LNCaP clone FGC (cell line): Measurements from ENCODE around the gene TNF.
"Not testable (repeated sequence)": the region's sequence is repeated elsewhere in the genome, so short reads cannot be mapped to it uniquely, and the experiment has no call there.

ENCODE experiments used
- DNase-seq: peaks from one replicate; pipeline ENCODE4 v3.0.0-alpha.2; 2011; ENCODE audit warnings: low read depth
- H3K4me3 ChIP-seq: 2 replicates; pipeline ENCODE4 v1.5.1; 2011; ENCODE audit warnings: mild to moderate bottlenecking, low read depth, low read length, control low read depth
- TF ChIP-seq, protein P1 (sequence below): IDR thresholded peaks from 2 replicates; pipeline ENCODE4 v1.5.1; 2012; ENCODE audit warnings: mild to moderate bottlenecking; ENCODE audit not compliant: control insufficient read depth, insufficient read depth; ENCODE audit errors: extremely low read depth

TNF gene

DNA sequence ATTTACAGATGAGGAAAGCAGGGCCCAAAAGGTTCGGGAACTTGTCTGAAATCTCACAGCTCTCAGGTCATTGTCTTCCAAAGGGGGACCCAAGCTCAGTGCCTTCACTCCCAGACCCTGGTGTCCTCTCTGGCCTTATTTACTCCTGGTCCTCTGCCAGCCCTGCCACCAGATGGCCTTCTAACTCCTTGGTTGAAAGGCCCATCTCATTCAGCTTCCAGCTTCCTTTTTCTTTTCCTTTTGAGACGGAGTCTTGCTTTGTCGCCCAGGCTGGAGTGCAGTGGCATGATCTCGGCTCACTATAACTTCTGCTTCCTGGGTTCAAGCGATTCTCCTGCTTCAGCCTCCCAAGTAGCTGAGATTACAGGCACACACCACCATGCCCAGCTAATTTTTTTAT lies 24.0 kb upstream of the TNF start:
- TF ChIP-seq, protein P1, sequence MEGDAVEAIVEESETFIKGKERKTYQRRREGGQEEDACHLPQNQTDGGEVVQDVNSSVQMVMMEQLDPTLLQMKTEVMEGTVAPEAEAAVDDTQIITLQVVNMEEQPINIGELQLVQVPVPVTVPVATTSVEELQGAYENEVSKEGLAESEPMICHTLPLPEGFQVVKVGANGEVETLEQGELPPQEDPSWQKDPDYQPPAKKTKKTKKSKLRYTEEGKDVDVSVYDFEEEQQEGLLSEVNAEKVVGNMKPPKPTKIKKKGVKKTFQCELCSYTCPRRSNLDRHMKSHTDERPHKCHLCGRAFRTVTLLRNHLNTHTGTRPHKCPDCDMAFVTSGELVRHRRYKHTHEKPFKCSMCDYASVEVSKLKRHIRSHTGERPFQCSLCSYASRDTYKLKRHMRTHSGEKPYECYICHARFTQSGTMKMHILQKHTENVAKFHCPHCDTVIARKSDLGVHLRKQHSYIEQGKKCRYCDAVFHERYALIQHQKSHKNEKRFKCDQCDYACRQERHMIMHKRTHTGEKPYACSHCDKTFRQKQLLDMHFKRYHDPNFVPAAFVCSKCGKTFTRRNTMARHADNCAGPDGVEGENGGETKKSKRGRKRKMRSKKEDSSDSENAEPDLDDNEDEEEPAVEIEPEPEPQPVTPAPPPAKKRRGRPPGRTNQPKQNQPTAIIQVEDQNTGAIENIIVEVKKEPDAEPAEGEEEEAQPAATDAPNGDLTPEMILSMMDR: 0 out of 2 replicates have a peak, but pooled peaks have one; percentile 11
- DNase-seq, H3K4me3 ChIP-seq: not testable (repeated sequence)

DNA sequence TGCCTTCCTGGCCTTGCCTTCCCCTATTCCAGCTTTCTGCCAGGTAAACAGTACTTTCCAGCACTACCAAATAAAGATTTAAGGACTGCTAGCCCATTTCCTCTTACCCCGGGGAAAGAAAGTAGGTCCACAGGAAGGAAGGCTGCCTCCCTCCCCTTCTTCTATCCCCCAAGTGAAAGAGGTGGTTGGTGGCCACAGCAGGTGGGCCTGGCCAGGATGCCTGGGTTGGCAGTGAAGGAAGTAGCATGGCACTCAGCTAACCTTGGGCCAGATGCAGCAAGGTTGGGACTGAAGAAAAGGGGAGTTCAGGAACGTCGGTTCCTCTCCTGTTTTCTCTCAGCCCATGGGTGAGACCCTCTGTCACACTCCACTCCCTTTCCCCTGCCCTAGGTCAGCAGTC lies 19.1 kb upstream of the TNF start:
- no peak overlapping the region for H3K4me3 ChIP-seq
- TF ChIP-seq, protein P1: no peak
- DNase-seq: no peak

DNA sequence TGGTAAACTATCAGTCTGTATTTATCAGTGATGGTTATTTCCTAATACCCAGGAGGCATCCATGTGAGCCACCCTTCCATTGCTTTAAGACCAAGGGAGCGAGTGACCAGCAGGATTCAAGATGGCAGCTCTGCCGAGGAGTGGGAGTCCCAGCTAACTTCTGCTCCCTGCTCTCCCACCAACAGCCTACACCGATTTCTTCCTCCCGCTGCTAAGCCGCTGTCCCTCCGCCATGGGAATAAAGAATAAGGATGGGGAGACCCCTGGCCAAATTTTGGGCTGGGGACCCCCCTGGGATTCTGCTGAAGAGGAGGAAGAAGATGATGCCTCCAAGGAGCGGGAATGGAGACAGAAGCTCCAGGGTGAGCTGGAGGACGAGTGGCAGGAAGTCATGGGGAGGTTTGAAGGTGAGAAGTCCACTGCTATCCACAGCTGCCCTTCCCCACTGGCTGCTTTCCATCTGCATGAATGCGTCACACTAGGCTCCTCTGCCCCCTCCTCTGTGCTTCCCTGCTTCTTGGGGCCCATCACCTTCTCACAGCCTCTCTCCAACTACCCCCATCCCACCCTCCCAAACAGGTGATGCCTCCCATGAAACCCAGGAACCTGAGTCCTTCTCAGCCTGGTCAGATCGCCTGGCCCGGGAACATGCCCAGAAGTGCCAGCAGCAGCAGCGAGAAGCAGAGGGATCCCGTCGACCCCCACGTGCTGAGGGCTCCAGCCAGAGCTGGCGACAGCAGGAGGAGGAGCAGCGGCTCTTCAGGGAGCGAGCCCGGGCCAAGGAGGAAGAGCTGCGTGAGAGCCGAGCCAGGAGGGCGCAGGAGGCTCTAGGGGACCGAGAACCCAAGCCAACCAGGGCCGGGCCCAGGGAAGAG lies 17.7 kb upstream of the TNF start:
- no peak overlapping the region for H3K4me3 ChIP-seq
- TF ChIP-seq, protein P1: no peak
- DNase-seq: no peak

DNA sequence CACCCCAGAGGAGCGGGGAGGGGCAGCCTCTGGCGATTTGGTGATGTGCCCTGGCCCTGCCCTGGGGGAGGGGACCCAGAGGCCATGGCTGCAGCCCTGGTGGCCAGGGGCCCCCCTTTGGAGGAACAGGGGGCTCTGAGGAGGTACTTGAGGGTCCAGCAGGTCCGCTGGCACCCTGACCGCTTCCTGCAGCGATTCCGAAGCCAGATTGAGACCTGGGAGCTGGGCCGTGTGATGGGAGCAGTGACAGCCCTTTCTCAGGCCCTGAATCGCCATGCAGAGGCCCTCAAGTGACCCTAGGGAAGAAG lies 17.1 kb upstream of the TNF start:
- H3K4me3 ChIP-seq: no peak overlapping the region
- TF ChIP-seq, protein P1: no peak
- DNase-seq: no peak

DNA sequence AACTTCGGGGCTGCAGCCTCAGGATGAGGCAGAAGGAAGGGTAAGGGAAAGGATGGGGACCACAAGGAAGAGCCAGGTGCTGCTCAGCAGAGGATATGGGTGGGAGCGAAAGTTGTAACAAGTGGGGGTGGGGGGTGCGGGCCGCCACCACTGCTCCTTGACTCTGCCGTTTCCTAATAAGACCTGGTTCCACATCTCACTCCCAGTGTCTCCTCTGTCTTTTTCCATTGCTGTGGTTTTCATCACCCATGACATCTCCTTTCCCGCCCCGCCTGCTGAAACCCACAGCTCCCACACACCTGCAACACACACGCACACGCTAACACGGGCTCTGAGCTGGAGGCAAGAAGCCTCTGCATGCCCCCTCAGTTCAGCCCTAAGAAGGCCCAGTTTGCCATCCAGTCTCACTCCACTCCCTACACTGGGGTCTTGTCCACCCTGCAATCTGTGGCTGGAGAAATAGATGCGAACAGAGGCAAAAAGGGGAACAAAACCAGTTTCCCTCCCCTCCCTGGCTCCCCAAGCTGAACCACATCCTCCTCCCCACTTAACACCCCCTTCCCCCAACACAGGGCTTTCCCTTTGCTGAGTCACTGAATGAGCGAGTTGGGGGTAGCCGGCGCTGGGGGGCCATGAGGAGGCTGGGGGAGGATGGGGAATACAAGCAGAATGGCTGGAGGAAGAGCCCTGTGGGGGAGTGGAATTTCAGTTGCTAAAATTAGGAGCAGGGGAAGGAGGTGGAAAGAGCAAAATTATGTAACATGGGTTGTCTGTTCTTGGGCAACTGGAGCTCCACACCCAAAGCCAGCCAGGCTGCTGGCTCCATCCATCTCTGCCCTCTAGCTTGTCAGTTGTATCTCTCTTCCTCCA lies 16.5 kb upstream of the TNF start:
- no peak overlapping the region for H3K4me3 ChIP-seq
- TF ChIP-seq, protein P1: no peak
- no peak for DNase-seq

DNA sequence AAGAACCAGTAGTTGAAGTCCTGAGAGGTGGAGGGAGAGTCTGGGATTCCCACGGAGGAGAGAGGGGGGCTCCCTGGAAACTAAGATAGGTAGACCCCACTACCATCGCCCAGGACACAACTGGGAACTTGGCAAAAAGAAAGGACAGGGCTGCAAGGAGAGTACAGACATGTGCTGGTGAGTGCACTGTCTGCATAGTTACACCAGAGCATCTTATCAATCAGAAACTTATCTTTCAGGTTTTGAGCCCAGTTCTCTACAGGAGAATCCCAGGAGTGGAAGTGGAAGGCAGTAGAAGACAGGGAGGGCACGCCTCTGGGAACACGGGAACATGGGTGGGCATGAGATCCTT lies 15.8 kb upstream of the TNF start:
- no peak for DNase-seq
- TF ChIP-seq, protein P1: no peak
- H3K4me3 ChIP-seq: no peak overlapping the region
